Stimulated activated CD4-positive, alpha-beta T cell treated with anti-CD3 and anti-CD28 coated beads, Interleukin-2, amount 100 ng/mL, for 4 hours (primary cell): ENCODE data around the gene TBX10.
"Not testable (repeated sequence)": the region's sequence is repeated elsewhere in the genome, so short reads cannot be mapped to it uniquely, and the experiment has no call there.

Source experiments
- DNase-seq: peaks from one replicate; pipeline ENCODE4 v3.0.0-alpha.2; 2020; ENCODE audit warnings: low read depth

The TBX10 gene

DNA sequence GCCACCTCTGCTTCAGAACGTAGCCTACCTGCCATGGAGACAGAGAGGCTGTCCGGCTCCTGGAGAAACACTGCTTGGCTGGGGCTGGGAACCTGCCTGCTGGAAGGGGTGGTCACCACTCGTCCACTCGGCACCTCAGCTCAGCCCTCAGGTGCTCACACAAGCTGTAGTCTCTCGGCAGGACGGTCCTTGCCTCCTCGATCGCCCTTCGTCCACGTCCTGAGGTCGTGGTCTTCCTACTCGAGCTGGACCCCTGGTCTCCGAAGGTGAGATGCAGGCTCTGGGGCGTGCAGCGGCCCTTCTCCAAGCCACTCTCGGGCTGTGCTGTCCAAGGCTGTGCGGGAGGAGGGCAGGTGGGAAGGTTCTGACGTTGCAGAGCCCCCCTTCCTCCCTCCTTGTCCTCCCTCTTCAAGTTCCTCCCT, at the start of gene TBX10:
Gene TBX10, minus strand, starts transcription at position 326 of the 422 bp plus-strand sequence. Its CDS starts 291 bp downstream, at position 35.
- DNase-seq = no peak

- DNase-seq = no peak
Measured at GRCh38 chr11:67689178-67689577, 49.6 kb upstream of the TBX10 start.

DNA sequence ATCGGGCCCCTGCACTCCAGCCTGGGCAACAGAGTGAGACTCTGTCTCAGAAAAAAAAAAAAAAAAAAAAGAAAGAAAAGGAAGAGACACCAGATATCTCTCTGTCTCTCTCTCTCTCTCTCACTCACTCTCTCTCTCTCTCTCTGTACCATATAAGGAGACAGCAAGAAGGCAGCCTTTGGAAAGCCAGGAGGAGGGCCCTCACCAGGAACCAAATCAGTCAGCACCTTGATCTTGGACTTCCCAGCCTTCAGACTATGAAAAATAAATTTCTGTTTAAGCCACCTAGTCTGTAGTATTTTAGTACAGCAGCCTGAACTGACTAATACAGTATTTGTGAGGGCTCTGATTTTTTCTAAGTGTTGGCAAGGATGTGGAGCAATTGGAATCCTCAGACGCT, 48.4 kb upstream of the TBX10 start:
- no peak for DNase-seq

- DNase-seq = not testable (repeated sequence)
Measured at GRCh38 chr11:67685641-67686332, 46.2 kb upstream of the TBX10 start.

GRCh38 chr11:67682126-67683034, 42.8 kb upstream of the TBX10 start:
- not testable (repeated sequence) for DNase-seq

GRCh38 chr11:67680696-67681470, 41.3 kb upstream of the TBX10 start:
- no peak for DNase-seq

GRCh38 chr11:67675058-67675747, 35.6 kb upstream of the TBX10 start:
- DNase-seq = no peak

- no peak for DNase-seq
Measured at GRCh38 chr11:67674442-67674871, 34.9 kb upstream of the TBX10 start, which contains the start of gene ALDH3B2. Gene ALDH3B2, minus strand, starts transcription at chr11:67674623. Its CDS starts 7,688 bp downstream, at chr11:67666935.

GRCh38 chr11:67673902-67674301, 34.3 kb upstream of the TBX10 start:
- DNase-seq = no peak

DNA sequence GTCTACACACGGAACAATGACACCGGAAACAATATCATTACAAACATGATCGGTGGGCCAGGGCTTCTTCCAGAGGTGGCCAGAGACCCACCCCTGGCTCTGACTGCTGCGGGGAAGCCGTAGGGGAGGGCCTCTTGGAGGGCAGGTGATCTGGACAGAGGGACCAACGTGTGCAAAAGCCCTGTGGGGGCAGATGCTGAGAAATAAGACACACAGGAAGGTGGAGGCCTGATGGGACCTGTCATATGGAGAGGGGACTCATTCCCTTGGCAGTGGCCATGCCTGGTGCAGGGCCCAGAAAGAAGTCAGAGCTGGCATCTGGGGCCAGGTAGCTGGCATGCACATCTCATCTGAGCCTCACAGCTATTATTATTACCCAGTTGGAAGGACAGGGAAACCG, 33.8 kb upstream of the TBX10 start:
- no peak for DNase-seq

DNA sequence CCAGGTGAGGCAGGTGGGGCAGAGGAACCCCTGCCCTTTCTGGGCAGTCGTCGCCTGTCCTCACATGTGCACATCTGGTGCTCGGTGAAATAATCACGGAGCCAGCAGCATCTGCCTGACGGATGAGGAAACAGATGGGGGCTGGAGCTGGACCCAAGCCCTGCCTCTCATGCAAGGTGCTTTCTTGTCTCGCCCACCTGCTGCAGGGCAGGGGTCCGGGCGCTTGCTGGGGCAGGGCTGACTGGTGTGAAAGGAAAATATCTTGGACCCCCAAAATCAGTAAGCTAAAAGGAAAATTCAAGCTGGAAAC, 31.6 kb upstream of the TBX10 start:
- no peak for DNase-seq

DNA sequence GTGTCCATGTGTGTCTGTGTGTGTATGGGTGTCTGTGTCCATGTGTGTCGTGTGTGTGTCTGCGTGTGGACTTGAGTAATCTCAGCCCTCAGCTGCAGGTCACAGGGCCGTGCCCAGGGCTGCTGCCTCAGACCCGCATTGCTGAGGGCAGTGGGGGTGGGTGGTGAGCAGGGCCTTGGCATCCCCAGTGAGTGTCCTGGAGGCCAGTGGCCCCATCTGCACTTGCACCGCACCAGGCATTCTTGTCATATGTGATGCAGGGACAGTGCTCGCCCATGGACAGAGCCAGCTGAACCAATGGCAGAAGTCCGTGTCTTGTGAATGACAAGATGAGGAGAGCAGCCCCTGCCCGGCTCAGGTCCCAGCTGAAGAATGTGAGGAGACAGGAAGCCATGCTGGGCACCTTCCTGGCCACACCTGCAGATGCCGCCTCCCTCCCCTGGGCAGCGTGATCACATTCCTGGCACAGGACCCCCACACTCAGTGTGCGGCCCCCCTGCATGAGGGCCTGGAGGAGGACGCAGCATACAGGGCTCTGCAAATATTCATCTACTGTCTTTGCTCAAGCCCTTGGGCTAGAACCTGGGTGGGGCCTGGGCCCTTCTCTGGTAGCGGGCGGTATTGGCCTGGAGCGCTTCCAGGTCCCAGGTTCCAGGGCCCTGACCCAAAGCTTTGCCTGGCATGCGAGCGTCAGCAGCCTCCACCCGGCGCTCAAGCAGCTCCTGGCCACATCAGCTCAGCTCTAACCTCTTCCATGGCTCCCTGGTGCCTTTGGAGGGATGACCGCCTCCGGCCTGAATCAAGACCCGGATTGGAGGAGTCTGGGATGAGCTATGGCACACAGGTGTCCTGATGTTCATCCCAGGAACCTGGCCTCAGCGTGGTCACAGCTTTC, 31.0 kb upstream of the TBX10 start:
- DNase-seq = no peak

DNA sequence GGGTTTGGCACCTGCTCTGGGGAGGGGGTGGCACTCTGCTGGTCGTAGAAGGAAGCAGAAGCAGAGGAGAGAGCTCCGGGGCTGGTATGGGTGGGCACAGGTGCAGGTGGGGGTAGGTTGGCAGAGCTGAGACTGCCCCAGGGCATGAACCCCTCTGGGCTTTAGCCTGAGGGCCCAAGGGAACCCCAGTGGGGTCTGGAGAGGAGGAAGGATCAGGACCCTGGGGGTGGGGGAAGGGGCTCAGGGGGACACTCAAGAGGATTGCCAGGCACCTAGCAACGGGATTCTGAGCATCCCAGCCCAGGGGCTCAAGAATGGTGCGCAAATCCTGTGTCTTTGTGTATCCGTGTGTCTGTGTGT, 28.6 kb upstream of the TBX10 start:
- no peak for DNase-seq

DNA sequence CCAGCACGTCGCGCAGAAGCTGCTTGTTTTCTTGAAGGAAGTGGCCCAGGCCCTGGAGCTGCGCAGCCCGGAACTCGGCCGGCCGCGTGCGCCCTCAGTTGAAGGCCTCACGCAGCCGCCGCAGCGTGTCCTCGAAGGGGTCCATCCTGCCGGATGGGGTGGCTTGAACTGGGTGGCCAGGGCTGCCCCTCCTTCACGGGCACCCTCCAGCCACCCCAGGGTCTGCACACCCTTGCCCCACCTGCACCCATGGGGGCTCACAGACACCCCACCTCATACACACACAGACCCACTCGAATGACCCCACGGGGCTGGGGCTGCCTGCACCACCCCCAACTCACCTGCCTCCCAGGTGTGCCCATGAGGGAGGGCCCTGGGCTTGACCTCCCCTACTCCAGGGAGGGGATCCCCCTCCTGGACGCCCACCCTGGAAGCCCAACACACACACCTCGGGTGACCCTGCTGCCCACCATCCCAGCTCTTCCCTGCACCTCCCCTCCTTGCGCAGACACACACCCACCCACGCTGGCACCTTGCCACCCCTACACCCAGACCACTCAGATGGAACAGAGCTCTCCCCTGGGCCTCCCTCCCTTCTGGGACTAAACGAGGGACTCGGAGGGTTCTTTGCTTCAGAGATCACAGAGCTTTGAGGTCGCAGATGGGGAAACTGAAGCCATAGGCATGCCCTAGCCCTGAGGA, 28.1 kb upstream of the TBX10 start:
- DNase-seq = no peak

DNA sequence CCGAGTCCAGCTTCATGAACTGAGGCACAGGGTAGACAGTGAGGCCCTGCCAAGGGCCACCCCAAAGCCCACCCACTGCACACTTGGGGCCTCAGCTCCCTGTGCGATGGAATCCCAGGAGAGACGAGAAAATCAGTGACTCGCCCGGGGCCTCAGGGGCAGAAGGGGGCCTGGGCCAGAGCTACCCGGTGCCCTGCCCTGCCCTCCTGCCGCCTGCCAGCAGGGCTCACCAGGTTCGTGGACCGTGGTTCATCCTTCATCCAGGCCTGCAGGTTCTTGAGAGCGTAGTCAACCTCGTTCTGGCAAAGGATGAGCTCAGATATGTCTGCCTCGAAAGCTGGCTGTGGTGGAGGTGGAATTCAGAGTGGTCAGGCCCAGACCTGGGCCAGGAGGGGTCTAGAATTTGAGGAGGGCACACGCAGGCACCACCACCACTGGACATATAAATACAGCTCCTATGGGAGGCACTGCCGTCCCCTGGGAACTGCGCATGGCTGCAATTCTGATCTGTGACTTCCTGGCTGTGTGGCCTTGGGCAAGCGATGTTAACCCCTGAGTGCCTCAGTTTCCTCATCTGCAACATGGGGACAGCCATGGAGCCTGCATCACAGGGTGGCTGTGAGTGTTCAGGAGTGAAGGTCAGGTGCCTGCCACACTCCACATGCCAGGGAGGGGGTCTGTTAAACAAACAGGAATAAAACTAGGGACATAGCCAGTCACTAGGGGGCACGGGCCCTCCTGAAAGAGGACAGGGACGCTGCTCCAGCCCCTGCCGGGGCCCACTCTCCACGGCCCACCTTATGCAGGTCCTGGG, 27.3 kb upstream of the TBX10 start:
- DNase-seq = no peak

- DNase-seq = no peak
Measured at GRCh38 chr11:67666303-67666645, 26.7 kb upstream of the TBX10 start.

GRCh38 chr11:67665541-67666302, 26.2 kb upstream of the TBX10 start:
- DNase-seq = no peak

- DNase-seq = no peak
Measured at GRCh38 chr11:67664696-67665540, 25.4 kb upstream of the TBX10 start.
